A549 (cell line): Measurements from ENCODE around the gene RAB14.

Experiments used
- CTCF ChIP-seq: fragments of >200 bp; sonication (Bioruptor Twin); formaldehyde crosslinking; IDR thresholded peaks from 3 replicates; pipeline ENCODE4 v1.5.1; 2016
- EP300 ChIP-seq, 2 experiments: fragments of >200 bp; sonication (Bioruptor Twin); formaldehyde crosslinking; IDR thresholded peaks; 2 replicates in 1 of 2; 3 replicates in 1 of 2; pipeline ENCODE4 v1.6.1; 2016 to 2017
- FOSL2 ChIP-seq, 2 experiments: fragments of 450-650 bp in 1 of 2; fragments of >200 bp in 1 of 2; sonication (Bioruptor Twin) in 1 of 2; formaldehyde crosslinking; IDR thresholded peaks; 2 replicates each; pipeline versions ENCODE4 v1.5.0 to v1.6.1; 2016 to 2020; ENCODE audit warnings: mild to moderate bottlenecking in 1 of 2, moderate library complexity in 1 of 2
- MAX ChIP-seq: IDR thresholded peaks from 2 replicates; pipeline ENCODE4 v1.6.1; 2012
- RCOR1 ChIP-seq: fragments of 150-350 bp; IDR thresholded peaks from 2 replicates; pipeline ENCODE4 v1.6.1; 2014; ENCODE audit warnings: antibody characterized with exemption, low read length, low read depth
- RNF2 ChIP-seq: fragments of 200-600 bp; sonication (generic); IDR thresholded peaks from 2 replicates; pipeline ENCODE4 v1.6.1; 2016; ENCODE audit warnings: low read depth, mild to moderate bottlenecking, antibody characterized with exemption, moderate library complexity, borderline replicate concordance

GRCh38 chr9:121182989-121183388 is 18.7 kb downstream of the RAB14 start:
- TF ChIP-seq CTCF: no peak
- TF ChIP-seq EP300 (IDR thresholded peaks at IDR 0.05): no peak
- TF ChIP-seq FOSL2 (IDR thresholded peaks at IDR 0.05): no peak
- TF ChIP-seq FOSL2 (CRISPR knock-in tag; IDR thresholded peaks at IDR 0.05): no peak
- TF ChIP-seq RNF2: no peak
- TF ChIP-seq MAX: no peak
- TF ChIP-seq RCOR1: no peak
